ENCODE data around the gene YJEFN3.

Gene YJEFN3

GRCh38 chr19:19498255-19498991 lies 30.3 kb upstream of the YJEFN3 start:
- DNase-seq = no peak

- no peak for DNase-seq
Observed at GRCh38 chr19:19499272-19499995, 29.3 kb upstream of the YJEFN3 start.

- no peak for DNase-seq
Observed at GRCh38 chr19:19500975-19501644, 27.6 kb upstream of the YJEFN3 start.

- no peak for DNase-seq
Observed at GRCh38 chr19:19501798-19502197, 26.9 kb upstream of the YJEFN3 start.

- DNase-seq = no peak
Observed at GRCh38 chr19:19502281-19502680, 26.4 kb upstream of the YJEFN3 start.

- DNase-seq = no peak
Observed at GRCh38 chr19:19502808-19503602, 25.7 kb upstream of the YJEFN3 start.

- no peak for DNase-seq
Observed at GRCh38 chr19:19504754-19505668, 23.7 kb upstream of the YJEFN3 start.

- DNase-seq = no peak
Observed at GRCh38 chr19:19505669-19506326, 22.9 kb upstream of the YJEFN3 start.

- DNase-seq = no peak
Observed at GRCh38 chr19:19506592-19506991, 22.1 kb upstream of the YJEFN3 start.

GRCh38 chr19:19507354-19507753 lies 21.4 kb upstream of the YJEFN3 start:
- DNase-seq = no peak

- DNase-seq = no peak
Observed at GRCh38 chr19:19508217-19508616, 20.5 kb upstream of the YJEFN3 start.

GRCh38 chr19:19510432-19510831 lies 18.3 kb upstream of the YJEFN3 start:
- DNase-seq = no peak

GRCh38 chr19:19513682-19514081 lies 15.0 kb upstream of the YJEFN3 start:
- DNase-seq = no peak

GRCh38 chr19:19514215-19514657 lies 14.5 kb upstream of the YJEFN3 start:
- peak; percentile 82 for DNase-seq

- DNase-seq = no peak
Observed at GRCh38 chr19:19514881-19515641, 13.7 kb upstream of the YJEFN3 start, which contains the start of gene TSSK6. TSSK6 (minus strand) TSS chr19:19515548; CDS start chr19:19515427, 121 bp downstream.

GRCh38 chr19:19515642-19516519 lies 12.8 kb upstream of the YJEFN3 start, which contains the start of gene NDUFA13:
NDUFA13 (plus strand) TSS chr19:19516225; CDS start chr19:19516239, 14 bp downstream.
- peak; percentile 97 for DNase-seq

- no peak for DNase-seq
Observed at GRCh38 chr19:19517235-19517619, 11.5 kb upstream of the YJEFN3 start.

GRCh38 chr19:19520989-19521388 lies 7.7 kb upstream of the YJEFN3 start:
- no peak for DNase-seq

- no peak for DNase-seq
Observed at GRCh38 chr19:19523177-19523576, 5.5 kb upstream of the YJEFN3 start.
